Dedifferentiated amniotic fluid mesenchymal stem cell (primary cell): Measurements from ENCODE around the gene GPR137B.

Source experiments
- DNase-seq: peaks from one replicate; pipeline ENCODE4 v3.0.0-alpha.2; 2016; ENCODE audit errors: extremely low spot score

The GPR137B gene, protein sequence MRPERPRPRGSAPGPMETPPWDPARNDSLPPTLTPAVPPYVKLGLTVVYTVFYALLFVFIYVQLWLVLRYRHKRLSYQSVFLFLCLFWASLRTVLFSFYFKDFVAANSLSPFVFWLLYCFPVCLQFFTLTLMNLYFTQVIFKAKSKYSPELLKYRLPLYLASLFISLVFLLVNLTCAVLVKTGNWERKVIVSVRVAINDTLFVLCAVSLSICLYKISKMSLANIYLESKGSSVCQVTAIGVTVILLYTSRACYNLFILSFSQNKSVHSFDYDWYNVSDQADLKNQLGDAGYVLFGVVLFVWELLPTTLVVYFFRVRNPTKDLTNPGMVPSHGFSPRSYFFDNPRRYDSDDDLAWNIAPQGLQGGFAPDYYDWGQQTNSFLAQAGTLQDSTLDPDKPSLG

DNA sequence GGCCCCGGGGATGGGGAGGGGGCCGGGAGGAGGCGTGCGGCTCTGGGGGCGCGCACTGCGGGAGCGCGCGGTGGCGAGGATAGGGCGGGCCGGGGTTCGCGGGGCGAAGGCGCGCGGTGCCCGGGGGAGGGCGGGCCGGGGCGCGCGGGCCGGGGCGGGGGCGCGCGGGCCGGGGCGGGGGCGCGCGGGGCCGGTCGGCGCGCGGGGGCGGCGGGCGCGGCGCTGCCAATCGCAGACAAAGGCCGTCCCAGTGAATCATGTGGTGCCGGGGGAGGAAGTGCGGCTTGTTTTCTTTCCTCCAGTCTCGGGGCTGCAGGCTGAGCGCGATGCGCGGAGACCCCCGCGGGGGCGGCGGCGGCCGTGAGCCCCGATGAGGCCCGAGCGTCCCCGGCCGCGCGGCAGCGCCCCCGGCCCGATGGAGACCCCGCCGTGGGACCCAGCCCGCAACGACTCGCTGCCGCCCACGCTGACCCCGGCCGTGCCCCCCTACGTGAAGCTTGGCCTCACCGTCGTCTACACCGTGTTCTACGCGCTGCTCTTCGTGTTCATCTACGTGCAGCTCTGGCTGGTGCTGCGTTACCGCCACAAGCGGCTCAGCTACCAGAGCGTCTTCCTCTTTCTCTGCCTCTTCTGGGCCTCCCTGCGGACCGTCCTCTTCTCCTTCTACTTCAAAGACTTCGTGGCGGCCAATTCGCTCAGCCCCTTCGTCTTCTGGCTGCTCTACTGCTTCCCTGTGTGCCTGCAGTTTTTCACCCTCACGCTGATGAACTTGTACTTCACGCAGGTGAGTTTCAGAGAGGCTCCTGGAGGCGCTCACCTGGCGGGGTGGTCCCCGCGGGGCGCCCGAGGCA, at the start of gene GPR137B:
Gene GPR137B, plus strand, starts transcription at position 287 of the 851 bp plus-strand sequence. Its CDS starts 84 bp downstream, at position 371.
- DNase-seq, result peak; percentile 46

DNA sequence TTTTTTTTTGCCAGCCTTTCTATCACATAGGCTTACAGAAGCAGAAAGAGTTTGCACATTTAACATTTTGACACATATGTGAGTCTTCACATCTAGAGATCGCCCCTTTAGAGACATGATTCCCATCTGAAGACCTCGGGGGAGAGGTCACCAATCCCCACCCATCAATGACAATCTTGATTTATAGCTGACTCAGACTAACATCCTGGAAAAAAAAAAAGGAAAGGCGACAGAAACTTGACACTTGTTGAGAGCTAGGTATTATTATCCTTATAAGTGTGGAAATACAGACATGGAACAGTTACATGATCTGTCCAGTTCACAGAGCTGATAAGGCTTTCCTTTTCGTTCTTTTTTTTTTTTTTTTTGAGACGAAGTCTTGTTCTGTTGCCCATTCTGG, 49.4 kb upstream of the GPR137B start:
- no peak for DNase-seq

DNA sequence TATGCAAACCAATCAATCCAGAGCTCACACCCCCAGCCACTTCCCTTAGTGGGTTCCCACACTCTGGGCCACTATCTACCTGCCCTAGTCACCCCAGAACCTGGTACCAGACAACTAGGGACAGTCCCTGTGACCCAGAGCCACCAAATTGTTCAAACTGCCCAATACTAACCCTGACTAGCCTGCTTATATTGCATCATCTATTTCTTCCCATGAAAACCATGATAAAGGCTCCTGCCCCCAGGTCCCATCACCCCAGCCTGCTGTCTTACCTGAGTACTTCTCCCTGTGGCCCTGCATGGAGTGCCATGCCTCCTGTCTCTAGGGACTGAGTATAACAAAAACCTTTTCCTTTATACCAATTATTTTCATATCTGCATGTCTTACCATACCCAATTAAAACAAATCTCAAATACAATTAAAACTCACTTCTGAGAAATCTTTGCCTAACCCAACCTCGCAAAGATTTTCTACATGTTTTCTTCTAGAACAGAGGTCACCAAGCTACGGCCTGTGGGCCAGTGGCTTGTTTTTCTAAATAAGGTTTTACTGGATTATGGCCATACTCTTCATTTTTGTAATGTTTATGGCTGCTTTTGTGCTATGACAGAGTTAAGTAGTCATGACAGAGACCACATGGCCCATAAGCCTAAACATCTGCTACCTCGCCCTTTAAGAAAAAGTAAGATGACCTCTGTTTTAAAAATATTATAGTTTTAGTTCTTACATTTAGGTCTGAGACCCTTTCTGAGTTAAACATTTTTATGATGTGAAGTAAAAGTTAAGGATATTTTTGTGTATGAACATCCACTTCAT, 46.4 kb upstream of the GPR137B start:
- no peak for DNase-seq

DNA sequence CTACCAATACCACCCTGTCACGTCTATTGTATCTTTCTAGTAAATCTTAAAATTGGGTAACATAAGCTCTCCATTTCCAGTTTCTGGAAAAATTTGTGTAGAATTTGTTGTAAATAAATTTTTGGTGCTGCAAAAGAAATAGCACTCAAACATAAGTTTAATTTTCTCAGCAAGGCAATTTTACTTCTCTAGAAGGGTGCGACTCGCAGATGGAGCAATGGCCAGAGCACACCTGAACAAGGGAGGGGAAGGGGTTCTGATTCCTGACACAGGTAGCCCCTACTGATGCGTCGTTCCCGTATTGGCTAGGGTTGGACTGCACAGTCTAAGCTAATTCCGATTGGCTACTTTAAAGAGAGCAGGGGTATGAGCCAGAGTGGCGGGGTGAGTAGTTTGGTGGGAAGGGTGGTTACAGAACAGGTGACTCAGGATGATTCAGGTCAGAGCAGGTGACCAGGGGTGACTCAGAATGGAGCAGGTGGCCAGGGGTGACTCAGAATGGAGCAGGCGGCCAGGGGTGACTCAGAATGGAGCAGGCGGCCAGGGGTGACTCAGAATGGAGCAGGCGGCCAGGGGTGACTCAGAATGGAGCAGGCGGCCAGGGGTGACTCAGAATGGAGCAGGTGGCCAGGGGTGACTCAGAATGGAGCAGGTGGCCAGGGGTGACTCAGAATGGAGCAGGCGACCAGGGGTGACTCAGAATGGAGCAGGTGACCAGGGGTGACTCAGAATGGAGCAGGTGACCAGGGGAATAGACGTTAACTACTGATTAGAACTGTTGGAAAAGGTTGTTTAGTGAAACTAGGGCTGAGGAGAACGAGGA, 45.5 kb upstream of the GPR137B start:
- DNase-seq, result peak; percentile 34

DNA sequence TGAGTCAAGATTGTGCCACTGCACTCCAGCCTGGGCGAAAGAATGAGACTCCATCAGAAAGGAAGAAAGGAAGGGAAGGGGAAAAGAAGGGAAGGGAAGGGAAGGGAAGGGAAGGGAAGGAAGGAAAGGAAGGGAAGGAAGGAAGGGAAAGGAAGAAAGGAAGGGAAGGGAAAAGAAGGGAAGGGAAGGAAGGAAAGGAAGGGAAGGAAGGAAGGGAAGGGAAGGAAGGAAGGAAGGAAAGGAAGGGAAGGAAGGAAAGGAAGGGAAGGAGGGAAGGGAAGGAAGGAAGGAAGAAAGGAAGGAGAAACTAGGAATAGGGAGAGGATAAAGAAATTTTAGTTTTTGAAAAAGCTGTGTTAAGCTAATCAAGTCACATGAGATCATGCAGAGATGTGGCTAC, 44.1 kb upstream of the GPR137B start:
- no peak for DNase-seq

DNA sequence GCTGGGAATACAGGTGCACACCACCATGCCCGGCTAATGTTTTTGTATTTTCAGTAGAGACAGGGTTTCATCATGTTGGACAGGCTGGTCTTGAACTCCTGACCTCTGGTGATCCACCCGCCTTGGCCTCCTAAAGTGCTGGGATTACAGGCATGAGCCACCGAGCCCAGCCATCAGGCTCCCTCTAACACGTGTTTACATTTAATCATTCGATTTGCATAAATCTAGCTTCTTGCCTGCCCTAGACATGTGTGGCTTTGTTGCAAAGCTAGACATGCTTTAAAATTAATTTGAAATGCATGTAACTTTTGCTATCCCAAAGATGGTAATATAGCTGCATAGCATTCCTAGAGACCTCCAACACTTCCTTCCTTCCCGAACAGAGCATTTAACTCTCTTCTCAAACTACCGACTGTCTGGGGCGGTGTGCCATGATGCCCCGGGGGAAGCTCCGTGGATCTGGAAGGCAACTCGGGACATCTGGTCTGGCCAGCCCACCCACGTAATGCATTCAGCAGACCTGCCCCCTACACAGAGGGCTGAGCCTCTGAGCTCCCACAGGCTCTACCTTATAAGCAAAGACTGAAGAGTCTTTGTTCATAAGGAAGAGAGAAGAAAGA, 42.9 kb upstream of the GPR137B start:
- DNase-seq, result no peak

DNA sequence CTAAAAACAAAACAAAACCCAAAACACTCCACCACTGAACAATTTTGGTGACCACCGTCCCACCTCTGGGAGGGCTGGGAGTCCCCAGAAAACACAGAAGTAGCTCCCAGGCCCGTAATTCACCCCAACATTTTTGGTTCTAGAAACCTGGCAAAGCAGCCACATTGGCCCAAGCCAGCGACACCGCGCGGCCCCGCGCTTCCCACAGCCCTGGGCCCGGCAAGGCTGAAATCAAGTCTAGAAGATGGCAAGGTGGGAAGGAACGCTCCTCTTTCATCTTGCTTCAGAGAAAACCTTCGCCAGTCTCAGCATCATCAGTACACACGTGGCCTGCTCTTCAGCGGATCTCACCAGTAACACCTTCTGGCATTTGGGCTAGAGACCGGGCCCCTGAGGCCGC, 41.5 kb upstream of the GPR137B start:
- no peak for DNase-seq

DNA sequence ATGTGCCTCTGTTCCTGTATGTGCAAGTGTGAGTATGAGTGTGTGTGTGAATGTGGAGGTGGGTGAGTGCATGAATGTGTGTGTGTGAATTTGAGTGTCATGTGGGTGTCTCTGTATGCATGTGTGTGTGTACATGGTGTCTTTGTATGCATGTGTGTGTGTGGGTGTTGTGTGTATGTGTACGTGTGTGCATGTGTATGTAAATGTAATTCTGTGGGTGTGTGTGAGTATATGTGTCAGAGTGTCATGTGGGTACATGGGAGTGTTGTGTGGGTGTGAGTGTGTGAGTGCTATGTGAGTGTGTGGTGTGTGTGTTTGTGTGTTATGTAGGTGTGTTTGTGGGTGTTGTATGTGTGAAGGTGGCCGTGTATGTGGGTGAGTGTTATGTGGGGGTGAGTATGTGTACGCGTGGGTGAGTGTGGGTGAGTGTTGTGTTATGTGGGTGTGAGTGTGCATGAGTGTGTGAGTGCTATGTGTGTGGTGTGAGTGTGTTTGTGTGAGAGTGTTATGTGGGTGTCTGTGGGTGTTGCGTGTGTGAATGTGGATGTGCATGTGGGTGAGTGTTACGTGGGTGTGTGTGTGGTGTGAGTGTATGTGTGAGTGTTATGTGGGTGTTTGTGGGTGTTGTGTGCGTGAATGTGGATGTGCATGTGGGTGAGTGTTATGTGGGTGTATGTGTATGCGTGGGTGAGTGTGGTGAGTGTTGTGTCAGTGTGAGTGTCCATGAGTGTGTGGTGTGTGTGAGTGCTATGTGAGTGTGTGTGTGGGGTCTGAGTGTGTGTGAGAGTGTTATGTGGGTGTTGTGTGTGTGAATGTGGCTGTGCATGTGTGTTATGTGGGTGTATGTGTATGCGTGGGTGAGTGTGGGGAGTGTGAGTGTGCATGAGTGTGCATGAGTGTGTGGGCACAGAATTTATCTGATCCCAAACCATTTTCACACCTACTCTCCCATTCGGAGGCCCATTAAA, 40.8 kb upstream of the GPR137B start:
- no peak for DNase-seq

DNA sequence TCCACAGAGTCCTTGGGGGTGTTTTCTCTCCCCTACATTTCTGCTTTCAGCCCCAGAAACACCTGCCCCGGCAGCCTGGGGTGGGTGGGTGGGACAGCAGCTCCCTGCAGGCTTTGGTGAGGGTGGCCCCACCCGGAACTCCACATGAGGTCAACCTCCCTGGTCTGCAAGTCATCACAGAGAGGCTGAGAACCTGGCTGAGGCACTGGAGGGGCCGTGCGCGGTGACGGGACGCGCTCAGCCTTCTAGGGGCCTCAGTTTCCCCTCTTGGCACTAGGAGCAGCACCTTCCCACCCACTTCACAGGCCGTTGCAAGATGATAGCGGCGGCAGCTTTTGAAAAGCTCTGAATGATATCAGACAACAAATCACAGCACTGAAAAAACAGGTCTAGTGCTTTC, 39.7 kb upstream of the GPR137B start:
- no peak for DNase-seq

DNA sequence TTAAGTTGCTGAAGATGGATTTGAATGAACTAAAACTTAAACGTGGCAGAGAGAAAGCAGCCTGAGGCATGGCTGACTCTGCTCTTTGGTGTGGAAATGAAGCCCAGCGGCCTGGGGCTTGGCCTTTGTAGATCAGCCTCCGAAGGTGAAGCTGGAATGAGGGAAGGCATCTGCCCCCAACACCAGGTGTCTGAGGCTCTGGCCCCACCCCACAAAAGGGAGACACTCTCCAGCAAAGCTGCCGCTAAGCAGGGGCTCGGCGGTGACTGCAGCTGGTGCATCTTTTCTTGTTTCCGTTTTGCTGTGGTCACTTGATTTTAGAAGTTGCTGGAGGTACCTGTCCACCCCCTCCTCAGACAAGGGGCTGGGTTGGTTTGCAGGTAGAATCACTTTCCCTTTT, 39.3 kb upstream of the GPR137B start:
- DNase-seq, result no peak

DNA sequence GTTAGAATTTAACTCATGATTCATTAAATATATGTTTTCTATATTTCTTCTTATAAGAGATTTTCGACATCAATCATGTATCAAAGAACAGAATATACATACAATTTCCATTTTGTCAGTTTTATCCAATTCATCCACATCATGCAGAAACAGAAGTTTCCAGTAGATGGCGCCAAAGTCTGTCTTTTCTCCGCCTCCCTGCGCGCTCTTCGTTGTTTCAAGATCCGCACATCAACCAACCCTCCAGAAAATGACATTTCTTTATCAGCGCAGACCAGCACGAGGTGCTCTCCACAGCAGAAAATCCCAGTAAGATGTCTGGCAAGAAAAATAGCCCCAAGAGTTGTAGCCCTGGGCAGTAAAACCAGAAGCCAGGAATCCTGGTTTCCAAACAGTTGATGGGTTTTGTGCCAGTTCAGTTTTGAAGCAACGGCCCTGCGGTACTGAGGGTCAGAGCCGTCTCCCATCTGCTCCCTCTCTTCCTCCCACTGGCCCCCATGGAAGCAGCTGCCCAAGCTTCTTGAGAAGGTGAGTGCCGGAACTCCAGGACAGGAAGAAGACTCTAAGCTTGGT, 38.6 kb upstream of the GPR137B start:
- peak; percentile 62 for DNase-seq

DNA sequence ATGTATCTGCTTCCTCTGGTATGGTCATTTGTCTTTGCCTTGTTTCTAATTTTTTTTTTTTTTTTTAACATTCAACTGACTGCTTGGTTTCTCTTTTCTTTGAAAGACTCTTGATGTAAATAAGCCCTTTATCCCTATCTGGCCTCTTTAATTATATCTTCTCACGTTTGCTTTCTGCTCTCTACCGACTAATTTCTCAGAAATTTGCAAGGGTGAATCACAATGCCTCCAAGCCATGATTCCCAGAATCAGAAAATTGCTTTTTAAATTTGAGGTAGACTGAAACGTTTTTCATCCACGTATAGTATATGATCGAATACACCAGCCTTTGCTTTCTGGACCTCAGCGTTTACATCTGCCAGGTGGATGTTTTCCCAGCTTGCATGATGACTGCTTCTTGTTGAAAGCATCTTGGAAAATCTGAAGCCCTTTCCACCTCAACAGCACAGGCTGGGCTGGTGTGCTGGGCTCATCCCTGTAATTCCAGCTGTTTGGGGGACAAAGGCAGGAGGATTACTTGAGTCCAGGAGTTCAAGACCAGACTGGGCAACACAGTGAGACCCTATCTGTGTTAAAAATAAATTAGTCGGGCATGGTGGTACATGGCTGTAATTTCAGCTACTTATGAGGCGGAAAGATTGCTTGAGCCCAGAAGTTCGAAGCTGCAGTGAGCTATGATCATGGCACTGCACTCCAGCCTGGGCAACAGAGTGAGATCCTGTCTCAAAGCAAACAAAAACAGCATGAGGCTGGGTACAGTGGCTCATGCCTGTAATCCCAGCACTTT, 35.0 kb upstream of the GPR137B start:
- no peak for DNase-seq

DNA sequence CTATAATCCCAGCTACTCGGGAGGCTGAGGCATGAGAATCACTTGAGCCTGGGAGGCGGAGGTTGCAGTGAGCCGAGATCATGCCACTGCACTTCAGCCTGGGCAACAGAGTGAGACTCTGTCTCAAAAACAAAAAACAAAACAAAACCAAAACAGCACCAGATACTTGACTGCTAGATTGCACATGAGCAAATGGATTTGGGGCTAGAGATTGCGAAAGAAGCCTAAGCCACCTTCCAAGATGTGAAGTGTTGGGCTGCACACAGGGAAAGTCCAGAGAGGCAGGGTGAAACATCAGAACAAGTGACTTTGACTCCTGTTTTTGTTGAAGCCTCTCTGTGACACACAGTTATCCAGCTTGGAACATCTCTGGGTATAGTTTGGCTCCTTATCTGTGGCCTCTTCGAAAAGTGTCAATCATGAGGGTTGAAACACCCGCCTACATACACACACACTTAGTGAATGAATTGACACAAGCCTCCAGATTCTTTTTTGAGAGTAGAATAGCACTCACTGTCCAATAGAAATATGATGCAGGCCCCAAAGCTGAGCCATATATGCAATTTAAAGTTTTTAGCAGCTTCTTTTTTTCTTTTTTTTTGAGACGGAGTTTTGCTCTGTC, 34.2 kb upstream of the GPR137B start:
- no peak for DNase-seq

DNA sequence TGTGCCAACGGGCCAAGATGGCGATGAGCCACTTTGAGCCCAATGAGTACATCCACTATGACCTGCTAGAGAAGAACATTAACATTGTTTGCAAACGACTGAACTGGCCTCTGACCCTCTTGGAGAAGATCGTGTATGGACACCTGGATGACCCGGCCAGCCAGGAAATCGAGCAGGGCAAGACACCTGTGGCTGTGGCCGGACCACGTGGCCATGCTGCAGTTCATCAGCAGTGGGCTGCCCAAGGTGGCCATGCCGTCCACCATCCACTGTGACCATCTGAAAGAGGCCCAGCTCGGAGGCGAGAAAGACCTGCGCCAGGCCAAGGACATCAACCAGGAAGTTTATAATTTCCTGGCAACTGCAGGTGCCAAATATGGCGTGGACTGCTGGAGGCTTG, 32.2 kb upstream of the GPR137B start:
- DNase-seq, result no peak

DNA sequence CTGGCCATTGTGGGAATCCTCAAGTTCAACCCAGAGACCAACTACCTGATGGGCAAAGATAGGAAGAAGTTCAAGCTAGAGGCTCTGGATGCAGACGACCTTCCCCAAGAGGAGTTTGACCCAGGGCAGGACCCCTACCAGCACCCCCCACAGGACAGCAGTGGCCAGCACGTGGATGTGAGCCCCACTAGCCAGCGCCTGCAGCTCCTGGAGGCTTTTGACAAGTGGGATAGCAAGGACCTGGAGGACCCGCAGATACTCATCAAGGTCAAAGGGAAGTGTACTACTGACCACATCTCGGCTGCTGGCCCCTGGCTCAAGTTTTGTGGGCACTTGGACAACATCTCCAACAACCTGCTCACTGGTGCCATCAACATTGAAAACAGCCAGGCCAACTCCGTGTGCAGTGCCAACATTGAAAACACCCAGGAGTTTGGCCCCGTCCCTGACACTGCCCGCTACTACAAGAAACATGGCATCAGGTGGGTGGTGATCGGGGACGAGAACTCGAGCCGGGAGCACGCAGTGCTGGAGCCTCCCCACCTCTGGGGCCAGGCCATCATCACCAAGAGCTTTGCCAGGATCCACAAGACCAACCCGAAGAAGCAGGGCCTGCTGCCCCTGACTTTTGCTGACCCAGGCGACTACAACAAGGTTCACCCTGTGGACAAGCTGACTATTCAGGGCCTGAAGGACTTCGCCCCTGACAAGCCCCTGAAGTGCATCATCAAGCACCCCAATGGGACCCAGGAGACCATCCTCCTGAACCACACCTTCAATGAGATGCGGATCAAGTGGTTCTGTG, 30.6 kb upstream of the GPR137B start:
- DNase-seq, result no peak

DNA sequence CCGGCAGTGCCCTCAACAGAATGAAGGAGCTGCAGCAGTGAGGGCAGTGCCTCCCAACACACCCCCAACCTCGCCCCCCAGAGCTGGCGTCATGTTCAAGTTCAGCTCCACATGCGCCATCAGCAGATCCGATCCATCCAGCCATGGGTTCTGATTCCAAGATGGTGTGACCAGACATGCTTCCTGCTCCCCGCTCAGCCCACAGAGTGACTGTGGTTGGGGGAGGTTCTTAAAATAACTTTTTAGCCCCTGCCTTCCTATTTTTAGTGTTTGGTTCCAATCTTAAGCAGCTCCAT, 30.1 kb upstream of the GPR137B start:
- no peak for DNase-seq

DNA sequence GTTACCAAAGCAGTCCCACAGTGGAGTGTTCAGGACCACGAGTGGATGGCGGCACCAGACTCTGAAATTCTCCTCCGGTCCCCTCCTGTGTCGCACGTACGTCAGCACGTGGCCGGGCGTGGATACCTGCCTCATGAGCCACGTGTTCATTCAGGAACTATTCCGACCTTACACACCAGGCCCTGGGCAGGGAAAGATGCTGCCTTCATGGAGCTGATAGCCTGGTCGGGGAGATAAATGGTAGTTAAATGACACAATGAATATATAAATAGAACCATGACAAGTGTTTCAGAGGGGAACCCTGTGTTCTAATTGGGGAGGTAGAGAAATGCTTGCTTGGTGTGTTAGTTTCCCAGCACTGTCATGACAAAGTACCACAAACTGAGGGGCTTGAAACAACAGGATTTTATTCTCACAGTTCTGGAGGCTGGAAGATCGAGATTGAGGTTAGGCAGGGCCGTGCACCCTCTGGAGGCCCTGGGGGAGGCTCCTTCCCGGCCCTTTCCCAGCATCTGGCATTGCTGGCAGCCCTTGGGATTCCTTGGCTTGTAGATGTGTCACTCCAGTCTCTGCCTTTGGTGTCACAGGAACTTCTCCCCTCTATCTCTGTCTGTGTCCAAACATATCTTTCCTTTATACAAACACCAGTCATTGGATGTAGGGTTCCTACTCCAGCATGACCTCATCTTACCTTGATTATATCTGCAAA, 28.9 kb upstream of the GPR137B start:
- DNase-seq, result no peak
